Measurements from ENCODE around the gene UCP3. TPM values are rescaled to one million over a fixed set of nuclear protein-coding genes. Genes with fewer than 3 reads are reported as not detected.

The UCP3 gene
- total and polyA plus RNA-seq, 2 donors (not counting 1 experiment from before 2014, with no cell fraction given): 8.9 to 11.0 TPM

DNA sequence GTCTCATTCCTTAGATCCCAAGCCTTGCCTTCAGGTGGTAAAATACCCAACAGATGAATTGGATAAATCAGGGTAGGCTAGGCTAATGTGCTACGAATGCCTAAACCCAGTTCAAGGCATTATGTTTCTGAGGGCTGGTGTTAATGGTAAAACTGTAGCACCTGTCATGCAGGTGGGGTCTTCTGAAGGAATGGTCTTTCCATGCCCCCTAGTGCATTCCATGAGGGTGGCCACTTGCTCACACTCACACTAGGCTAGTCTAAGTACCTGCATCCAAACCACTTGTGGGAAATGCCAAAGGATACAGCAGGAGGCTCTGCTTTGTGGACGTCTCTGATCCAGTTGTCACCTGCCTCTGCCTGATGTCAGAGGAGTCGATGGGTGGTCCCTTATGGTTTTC lies 24.2 kb upstream of the UCP3 start:
- 100% methylated on average over 2 of the region's 3 CpGs for WGBS (ENCODE audit: insufficient coverage)
- POLR2A ChIA-PET: interaction anchor here (1.2 to 1.7 kb wide), 2 partner anchors 50 to 63 kb away, joined by 3 to 5 read pairs; partner anchors contain the start of gene UCP2
- Mint-ChIP-seq H3K4me3 (no peak overlapping the region), H3K9me3 (ENCODE audit: insufficient read depth) (no peaks in the 10 kb centered on the region), H3K4me1 (peaks cover 13% of the 10 kb centered on the region), H3K27ac (no peak overlapping the region), H3K27me3 (no peaks in the 10 kb centered on the region)
- H3K27me3 ChIP-seq (replicated peaks in 1 of 4; ENCODE audit: control extremely low read depth in 1 of 4, control insufficient read depth in 3 of 4, insufficient read depth in 4 of 4, low read length in 3 of 4): no peaks in the 10 kb centered on the region
- H3K9me3 ChIP-seq (ENCODE audit: control extremely low read depth in 1 of 3, control insufficient read depth in 2 of 3, insufficient read depth in 1 of 3, low read length in 2 of 3): no peaks in the 10 kb centered on the region
- no peaks in the 10 kb centered on the region for H3K79me2 ChIP-seq (ENCODE audit: control insufficient read depth, insufficient read depth, low read length)
- H4K20me1 ChIP-seq (ENCODE audit: control insufficient read depth, insufficient read depth, low read length, poor library complexity, severe bottlenecking): no peaks in the 10 kb centered on the region
- no peak overlapping the region for H3K4me2 ChIP-seq (replicated peaks; ENCODE audit: low read depth, low read length, poor library complexity, severe bottlenecking)
- H3K27ac ChIP-seq (ENCODE audit: low read length in 2 of 2): no peak overlapping the region
- peaks cover 0 to 65% of the 10 kb centered on the region in 2 experiments for H3K36me3 ChIP-seq (replicated peaks in 1 of 2; ENCODE audit: control extremely low read depth in 1 of 2, control insufficient read depth in 1 of 2, extremely low read depth in 1 of 2, insufficient read depth in 2 of 2, low read length in 1 of 2)
- DNase-seq: peak; percentile 57
- ATAC-seq (ENCODE audit: low read depth): peak; percentile 71
- no peak for TF ChIP-seq EZH2 (IDR thresholded peaks at IDR 0.05; ENCODE audit: borderline replicate concordance, insufficient read depth, low read depth, low read length, poor library complexity, severe bottlenecking)
- TF ChIP-seq, protein P1, sequence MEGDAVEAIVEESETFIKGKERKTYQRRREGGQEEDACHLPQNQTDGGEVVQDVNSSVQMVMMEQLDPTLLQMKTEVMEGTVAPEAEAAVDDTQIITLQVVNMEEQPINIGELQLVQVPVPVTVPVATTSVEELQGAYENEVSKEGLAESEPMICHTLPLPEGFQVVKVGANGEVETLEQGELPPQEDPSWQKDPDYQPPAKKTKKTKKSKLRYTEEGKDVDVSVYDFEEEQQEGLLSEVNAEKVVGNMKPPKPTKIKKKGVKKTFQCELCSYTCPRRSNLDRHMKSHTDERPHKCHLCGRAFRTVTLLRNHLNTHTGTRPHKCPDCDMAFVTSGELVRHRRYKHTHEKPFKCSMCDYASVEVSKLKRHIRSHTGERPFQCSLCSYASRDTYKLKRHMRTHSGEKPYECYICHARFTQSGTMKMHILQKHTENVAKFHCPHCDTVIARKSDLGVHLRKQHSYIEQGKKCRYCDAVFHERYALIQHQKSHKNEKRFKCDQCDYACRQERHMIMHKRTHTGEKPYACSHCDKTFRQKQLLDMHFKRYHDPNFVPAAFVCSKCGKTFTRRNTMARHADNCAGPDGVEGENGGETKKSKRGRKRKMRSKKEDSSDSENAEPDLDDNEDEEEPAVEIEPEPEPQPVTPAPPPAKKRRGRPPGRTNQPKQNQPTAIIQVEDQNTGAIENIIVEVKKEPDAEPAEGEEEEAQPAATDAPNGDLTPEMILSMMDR (IDR thresholded peaks at IDR 0.05): peak; percentile 34
- H3K9ac ChIP-seq (ENCODE audit: low read length): no peak overlapping the region
- no peak overlapping the region for H2AFZ ChIP-seq (ENCODE audit: insufficient read depth, low read depth, low read length, poor library complexity, severe bottlenecking)
- H3K4me3 ChIP-seq (ENCODE audit: control extremely low read depth in 1 of 5, extremely low read depth in 1 of 5, insufficient read depth in 1 of 5, low read depth in 2 of 5, low read length in 4 of 5): no peak overlapping the region
- CTCF ChIA-PET: interaction anchor here (0.7 to 3.2 kb wide), 19 partner anchors 12 to 72 kb away, joined by 3 to 38 read pairs (median 5); no protein-coding TSS in a partner anchor
- peaks cover 0 to 7% of the 10 kb centered on the region in 2 donors for H3K4me1 ChIP-seq (ENCODE audit: control insufficient read depth in 2 of 2, insufficient read depth in 2 of 2, low read length in 2 of 2)
- intact Hi-C loops (cut with micrococcal nuclease): loop anchor here (1.0 to 5.0 kb wide), 2 partner anchors 36 to 69 kb away; no protein-coding TSS in a partner anchor

Data from B cell (primary cell).